ENCODE results near the gene KCTD4.
A peak's percentile ranks its signal among the peaks of the same experiment; 100 is the strongest.

KCTD4 gene

DNA sequence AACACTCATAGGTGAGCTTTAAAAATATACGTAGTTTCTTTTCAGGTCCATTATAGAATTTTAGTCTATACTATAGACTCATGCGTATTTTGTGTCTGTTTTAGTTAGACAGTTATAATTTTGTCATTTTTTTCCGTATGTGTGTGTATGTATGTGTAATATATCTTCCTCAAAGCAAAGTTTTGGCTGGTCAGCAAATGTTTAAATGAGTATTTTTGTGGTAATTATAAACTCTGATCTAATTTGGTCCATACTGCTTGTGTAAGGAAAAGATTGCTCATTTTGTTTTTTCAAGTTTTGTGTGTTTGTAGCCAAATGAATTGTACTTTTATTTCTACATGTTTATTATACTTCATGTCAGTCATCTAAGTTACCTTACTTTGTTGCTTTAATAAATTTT, 20.5 kb downstream of the KCTD4 start:
- TF ChIP-seq CTCF (conservative IDR thresholded peaks at IDR 0.05; ENCODE audit: low read depth, low read length): no peak
- no peak for DNase-seq (ENCODE audit: low read depth)
- no peak overlapping the region for H3K4me3 ChIP-seq (ENCODE audit: low read depth, low read length)

GRCh38 chr13:45179428-45179827, 21.4 kb downstream of the KCTD4 start:
- TF ChIP-seq CTCF (conservative IDR thresholded peaks at IDR 0.05; ENCODE audit: low read depth, low read length): no peak
- DNase-seq (ENCODE audit: low read depth): no peak

DNA sequence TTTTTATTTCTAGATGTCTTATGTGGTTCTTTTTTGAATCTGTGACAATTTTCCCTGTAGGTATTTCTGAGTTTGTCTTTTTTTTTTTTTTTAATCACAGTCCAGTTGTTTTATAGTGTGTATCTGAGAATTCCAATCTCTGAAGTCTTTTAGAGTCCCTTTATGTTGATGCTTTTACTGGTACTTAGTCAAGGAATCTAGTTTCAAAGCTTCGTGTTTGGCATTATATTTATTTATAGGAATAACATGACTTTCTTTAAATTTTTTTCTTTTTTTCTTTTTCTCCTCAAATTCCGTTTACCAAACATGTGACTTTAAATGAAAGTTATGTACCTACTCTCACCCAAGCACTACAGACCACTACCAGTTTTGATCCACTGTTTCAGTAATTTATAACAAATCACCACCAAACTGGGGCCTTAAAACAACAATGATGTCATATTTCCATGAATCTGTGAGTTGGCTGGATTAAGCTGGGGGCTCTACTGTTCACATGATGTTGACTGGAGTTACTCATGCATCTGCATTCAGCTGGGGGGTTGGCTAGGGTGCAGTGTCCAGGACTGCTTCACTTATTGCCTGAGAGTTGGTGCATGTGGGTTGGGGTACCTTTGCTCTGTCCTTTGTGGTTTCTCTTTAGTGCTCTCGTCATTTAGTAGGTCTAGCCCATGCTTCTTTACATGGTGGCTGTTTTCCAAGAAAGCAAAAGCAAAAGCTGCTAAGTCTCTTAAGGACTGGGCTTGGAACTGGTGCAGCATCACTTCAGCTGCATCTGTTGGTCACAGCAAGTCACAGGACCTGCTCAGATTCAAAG, 22.3 kb downstream of the KCTD4 start:
- no peak for TF ChIP-seq CTCF (conservative IDR thresholded peaks at IDR 0.05; ENCODE audit: low read depth, low read length)
- DNase-seq (ENCODE audit: low read depth): peak; percentile 71
- H3K4me3 ChIP-seq (ENCODE audit: low read depth, low read length): no peak overlapping the region

More at GRCh38 chr13:45179428-45179827, 21.4 kb downstream of the KCTD4 start:
- no peak overlapping the region for H3K4me3 ChIP-seq (ENCODE audit: low read depth, low read length)

GRCh38 chr13:45174478-45174877, 26.4 kb downstream of the KCTD4 start:
- DNase-seq (ENCODE audit: low read depth): no peak
- TF ChIP-seq CTCF (conservative IDR thresholded peaks at IDR 0.05; ENCODE audit: low read depth, low read length): no peak
- no peak overlapping the region for H3K4me3 ChIP-seq (ENCODE audit: low read depth, low read length)

- TF ChIP-seq CTCF (conservative IDR thresholded peaks at IDR 0.05; ENCODE audit: low read depth, low read length): no peak
- H3K4me3 ChIP-seq (ENCODE audit: low read depth, low read length): no peak overlapping the region
- DNase-seq (ENCODE audit: low read depth): no peak
These were observed 32.3 kb downstream of the KCTD4 start for GRCh38 chr13:45168555-45168930.

- no peak overlapping the region for H3K4me3 ChIP-seq (ENCODE audit: low read depth, low read length)
- peak; percentile 16 for DNase-seq (ENCODE audit: low read depth)
- no peak for TF ChIP-seq CTCF (conservative IDR thresholded peaks at IDR 0.05; ENCODE audit: low read depth, low read length)
These were observed 33.0 kb downstream of the KCTD4 start for GRCh38 chr13:45167611-45168554.

All from choroid plexus epithelial cell (primary cell).